Adrenal gland (tissue), 5 donors: ENCODE results near the gene SH2D1B.

Source experiments
- CTCF ChIP-seq, 6 experiments: fragments of 450-650 bp in 4 of 6; fragments of 200-600 bp in 2 of 6; sonication (generic) in 1 of 6; IDR thresholded peaks; 1 replicate in 5 of 6; 2 replicates in 1 of 6; pipeline versions ENCODE4 v1.5.1 to v1.8.0; 2016 to 2021; ENCODE audit warnings: antibody characterized with exemption in 6 of 6, mild to moderate bottlenecking in 2 of 6, moderate library complexity in 1 of 6
- POLR2A ChIP-seq, 2 donors: fragments of 450-650 bp; IDR thresholded peaks; one replicate each; pipeline ENCODE4 v1.6.1; 2017; ENCODE audit warnings: antibody characterized with exemption in 2 of 2, mild to moderate bottlenecking in 2 of 2, moderate library complexity in 1 of 2
- donor health status: DM: no; HTN: no; CAD: no.

- TF ChIP-seq POLR2A (IDR thresholded peaks at IDR 0.05) = no peak
- no peak for TF ChIP-seq CTCF (IDR thresholded peaks at IDR 0.05)
These were observed 53.0 kb downstream of the SH2D1B start for GRCh38 chr1:162358928-162359327.
